Urinary bladder (tissue), 4 donors: ENCODE measurements around the gene RAD51D. TPM values are rescaled to one million over a fixed set of nuclear protein-coding genes. Genes with fewer than 3 reads are reported as not detected.

Experiments used
- DNase-seq: peaks from one replicate; pipeline ENCODE4 v3.0.0-alpha.2; 2015; ENCODE audit errors: extremely low spot score
- H3K27ac ChIP-seq: one replicate; pipeline ENCODE4 v1.5.1; 2013; ENCODE audit warnings: low read depth, mild to moderate bottlenecking, moderate library complexity
- H3K36me3 ChIP-seq: one replicate; pipeline ENCODE4 v1.6.1; 2013; ENCODE audit warnings: mild to moderate bottlenecking, moderate library complexity; ENCODE audit not compliant: insufficient read depth
- H3K4me1 ChIP-seq: one replicate; pipeline ENCODE4 v1.6.1; 2013; ENCODE audit warnings: mild to moderate bottlenecking, moderate library complexity; ENCODE audit not compliant: insufficient read depth
- H3K4me3 ChIP-seq: one replicate; pipeline ENCODE4 v1.5.1; 2013; ENCODE audit warnings: low read depth, low read length
- WGBS: extraction: QIAGEN DNeasy Blood & Tissue Kit; methylation state at CpG from one replicate; pipeline ENCODE4 v1.1.7; 2013; 5-methylcytosine and 5-hydroxymethylcytosine counted together
- polyA plus RNA-seq: library from polyadenylated mRNA; stranded (reverse); fragments of 200-250 nt; gene quantifications from one replicate; pipeline ENCODE4 v1.2.3, GENCODE V29; 2013
- total RNA-seq: library from RNA; depleted of rRNA; stranded (reverse); fragments of >200 nt; gene quantifications from one replicate; pipeline ENCODE4 v1.2.3, GENCODE V29; 2014
- donor health status: healthy with polysubstance abuse.
- donor health status: healthy.

Gene RAD51D
- total RNA-seq = 6.4 TPM
- 12.0 TPM for polyA plus RNA-seq

GRCh38 chr17:35119370-35120165 is at the start of gene RAD51D:
Gene RAD51D (minus strand): TSS chr17:35119860. CDS start chr17:35119613, 247 bp downstream.
- Histone ChIP-seq H3K36me3 (no peaks in the 10 kb centered on the region), H3K4me1 (no peaks in the 10 kb centered on the region), H3K4me3 (peak within 1 kb of the TSS; percentile 72), H3K27ac (no peak within 1 kb of the TSS)
- WGBS = under 1% methylated on average over 72 of the region's 72 CpGs
- DNase-seq = peak; percentile 8

GRCh38 chr17:35167666-35168065 is 48.0 kb upstream of the RAD51D start:
- Histone ChIP-seq H3K36me3 (no peaks in the 10 kb centered on the region), H3K27ac (no peak overlapping the region), H3K4me1 (no peaks in the 10 kb centered on the region), H3K4me3 (no peak overlapping the region)
- WGBS = 85% methylated on average over 1 of the region's 1 CpG
- DNase-seq = no peak

- no peak for DNase-seq
- Histone ChIP-seq H3K4me3 (no peak overlapping the region), H3K4me1 (no peaks in the 10 kb centered on the region), H3K36me3 (no peaks in the 10 kb centered on the region), H3K27ac (no peak overlapping the region)
- 53% methylated on average over 3 of the region's 3 CpGs for WGBS
Observed at GRCh38 chr17:35167046-35167445, 47.4 kb upstream of the RAD51D start.

- H3K4me3 ChIP-seq = no peak overlapping the region
- no peak overlapping the region for H3K27ac ChIP-seq
- DNase-seq = no peak
- H3K36me3 ChIP-seq = no peaks in the 10 kb centered on the region
- WGBS = 66% methylated on average over 5 of the region's 5 CpGs
- no peaks in the 10 kb centered on the region for H3K4me1 ChIP-seq
Observed at GRCh38 chr17:35166526-35166925, 46.9 kb upstream of the RAD51D start.

GRCh38 chr17:35164716-35165115 is 45.1 kb upstream of the RAD51D start:
- no peaks in the 10 kb centered on the region for H3K4me1 ChIP-seq
- no peak overlapping the region for H3K27ac ChIP-seq
- no peaks in the 10 kb centered on the region for H3K36me3 ChIP-seq
- H3K4me3 ChIP-seq = no peak overlapping the region
- DNase-seq = no peak
- 82% methylated on average over 5 of the region's 5 CpGs for WGBS

GRCh38 chr17:35163886-35164285 is 44.2 kb upstream of the RAD51D start:
- WGBS = 96% methylated on average over 7 of the region's 7 CpGs
- H3K36me3 ChIP-seq = no peaks in the 10 kb centered on the region
- no peaks in the 10 kb centered on the region for H3K4me1 ChIP-seq
- DNase-seq = no peak
- H3K4me3 ChIP-seq = no peak overlapping the region
- H3K27ac ChIP-seq = no peak overlapping the region

GRCh38 chr17:35162755-35163154 is 43.1 kb upstream of the RAD51D start:
- no peak overlapping the region for H3K4me3 ChIP-seq
- 86% methylated on average over 4 of the region's 4 CpGs for WGBS
- H3K4me1 ChIP-seq = no peaks in the 10 kb centered on the region
- no peak for DNase-seq
- no peak overlapping the region for H3K27ac ChIP-seq
- H3K36me3 ChIP-seq = no peaks in the 10 kb centered on the region

GRCh38 chr17:35161281-35161761 is 41.7 kb upstream of the RAD51D start:
- no peaks in the 10 kb centered on the region for H3K36me3 ChIP-seq
- no peak for DNase-seq
- no peak overlapping the region for H3K27ac ChIP-seq
- H3K4me1 ChIP-seq = no peaks in the 10 kb centered on the region
- whole genome bisulfite sequencing = 70% methylated on average over 3 of the region's 3 CpGs
- H3K4me3 ChIP-seq = no peak overlapping the region

- Histone ChIP-seq H3K36me3 (no peaks in the 10 kb centered on the region), H3K4me1 (no peaks in the 10 kb centered on the region), H3K4me3 (no peak overlapping the region), H3K27ac (no peak overlapping the region)
- 73% methylated on average over 13 of the region's 13 CpGs for WGBS
- DNase-seq = no peak
Observed at GRCh38 chr17:35160354-35161201, 40.9 kb upstream of the RAD51D start.

- Histone ChIP-seq H3K36me3 (no peaks in the 10 kb centered on the region), H3K27ac (no peak overlapping the region), H3K4me3 (no peak overlapping the region), H3K4me1 (no peaks in the 10 kb centered on the region)
- WGBS = 87% methylated on average over 2 of the region's 2 CpGs
- no peak for DNase-seq
Observed at GRCh38 chr17:35159940-35160339, 40.3 kb upstream of the RAD51D start.

- H3K4me3 ChIP-seq = no peak overlapping the region
- DNase-seq = no peak
- no peaks in the 10 kb centered on the region for H3K36me3 ChIP-seq
- H3K4me1 ChIP-seq = no peaks in the 10 kb centered on the region
- WGBS = 94% methylated on average over 7 of the region's 7 CpGs
- H3K27ac ChIP-seq = no peak overlapping the region
Observed at GRCh38 chr17:35155246-35155645, 35.6 kb upstream of the RAD51D start.

- DNase-seq = no peak
- no peaks in the 10 kb centered on the region for H3K4me1 ChIP-seq
- H3K36me3 ChIP-seq = no peaks in the 10 kb centered on the region
- H3K27ac ChIP-seq = no peak overlapping the region
- 82% methylated on average over 13 of the region's 13 CpGs for WGBS
- H3K4me3 ChIP-seq = no peak overlapping the region
Observed at GRCh38 chr17:35154196-35155165, 34.8 kb upstream of the RAD51D start.
